GDM1 (cell line): ENCODE data around the gene DDR1.
"Not testable (repeated sequence)": the region's sequence is repeated elsewhere in the genome, so short reads cannot be mapped to it uniquely, and the experiment has no call there.

Experiments used
- DNase-seq: peaks from one replicate; lab custom pipeline; 2025; lab: John Stamatoyannopoulos, UW

DDR1 gene

DNA sequence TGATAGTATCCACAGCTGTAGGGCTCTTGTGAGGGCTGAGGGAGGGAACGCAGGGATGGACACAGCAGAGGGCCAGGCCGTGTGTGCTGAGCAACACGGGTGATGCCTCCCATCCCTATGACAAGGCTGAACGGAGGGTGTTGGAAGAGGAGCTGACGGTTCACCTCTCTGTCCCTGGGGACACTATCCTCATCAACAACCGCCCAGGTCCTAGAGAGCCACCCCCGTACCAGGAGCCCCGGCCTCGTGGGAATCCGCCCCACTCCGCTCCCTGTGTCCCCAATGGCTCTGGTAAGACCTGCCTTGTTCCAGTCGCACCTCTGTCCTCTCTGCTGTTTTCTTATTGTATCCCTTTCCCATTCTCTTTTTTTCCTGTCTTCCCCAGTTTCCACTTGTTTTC is 10.1 kb downstream of the DDR1 start:
- no peak for DNase-seq

DNA sequence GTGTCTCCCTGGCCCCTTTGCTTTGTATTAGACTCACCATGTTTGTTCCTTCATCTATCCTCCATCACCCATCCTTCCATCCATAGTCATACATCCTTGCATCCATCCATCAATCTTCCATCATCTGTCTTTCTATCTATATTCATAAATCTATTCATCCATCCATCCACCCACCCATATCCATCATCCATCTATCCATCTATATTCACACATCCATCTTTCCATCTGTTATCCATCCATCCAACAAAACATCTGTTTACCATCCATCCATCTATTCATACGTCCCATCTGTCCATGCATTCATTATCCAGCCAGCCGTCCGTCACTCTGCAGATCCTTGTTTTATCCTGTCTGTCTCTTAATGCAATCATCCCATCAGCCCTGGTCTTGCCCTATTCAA is 10.6 kb downstream of the DDR1 start:
- no peak for DNase-seq

DNA sequence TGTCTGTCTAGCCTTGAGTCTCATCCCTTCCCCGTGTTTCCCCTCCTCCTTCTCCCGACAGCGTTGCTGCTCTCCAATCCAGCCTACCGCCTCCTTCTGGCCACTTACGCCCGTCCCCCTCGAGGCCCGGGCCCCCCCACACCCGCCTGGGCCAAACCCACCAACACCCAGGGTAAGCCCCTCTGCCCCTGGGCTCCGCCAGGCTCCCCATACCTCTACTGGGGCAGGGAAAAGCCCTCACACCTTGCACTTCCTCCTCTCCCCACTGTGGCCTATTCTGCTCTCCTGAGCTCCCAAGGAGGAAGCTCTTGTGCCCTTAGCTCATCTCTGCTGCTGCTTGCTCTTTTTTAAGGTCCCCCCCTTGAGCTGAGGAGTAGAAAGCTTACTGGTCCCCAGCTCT is 11.0 kb downstream of the DDR1 start:
- DNase-seq: no peak

DNA sequence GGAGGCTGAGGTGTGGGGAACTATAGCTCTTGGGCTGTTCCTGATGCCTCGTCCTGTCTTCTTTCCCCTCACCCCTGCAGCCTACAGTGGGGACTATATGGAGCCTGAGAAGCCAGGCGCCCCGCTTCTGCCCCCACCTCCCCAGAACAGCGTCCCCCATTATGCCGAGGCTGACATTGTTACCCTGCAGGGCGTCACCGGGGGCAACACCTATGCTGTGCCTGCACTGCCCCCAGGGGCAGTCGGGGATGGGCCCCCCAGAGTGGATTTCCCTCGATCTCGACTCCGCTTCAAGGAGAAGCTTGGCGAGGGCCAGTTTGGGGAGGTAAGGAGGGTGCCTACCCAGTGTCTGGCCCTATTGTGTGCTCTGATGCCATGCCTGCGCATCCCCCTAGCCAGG is 12.2 kb downstream of the DDR1 start:
- no peak for DNase-seq

DNA sequence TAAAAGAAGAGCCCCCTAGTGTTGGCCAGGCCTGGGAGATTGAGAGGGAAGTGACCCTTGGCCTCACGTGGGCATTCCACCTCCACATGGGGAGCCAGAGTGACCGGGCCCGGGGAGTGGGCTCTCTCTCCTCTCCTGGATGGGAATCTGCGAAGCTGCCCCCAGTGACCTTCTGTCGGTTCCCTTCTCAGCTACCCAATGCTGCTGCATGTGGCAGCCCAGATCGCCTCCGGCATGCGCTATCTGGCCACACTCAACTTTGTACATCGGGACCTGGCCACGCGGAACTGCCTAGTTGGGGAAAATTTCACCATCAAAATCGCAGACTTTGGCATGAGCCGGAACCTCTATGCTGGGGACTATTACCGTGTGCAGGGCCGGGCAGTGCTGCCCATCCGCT is 13.6 kb downstream of the DDR1 start:
- no peak for DNase-seq

DNA sequence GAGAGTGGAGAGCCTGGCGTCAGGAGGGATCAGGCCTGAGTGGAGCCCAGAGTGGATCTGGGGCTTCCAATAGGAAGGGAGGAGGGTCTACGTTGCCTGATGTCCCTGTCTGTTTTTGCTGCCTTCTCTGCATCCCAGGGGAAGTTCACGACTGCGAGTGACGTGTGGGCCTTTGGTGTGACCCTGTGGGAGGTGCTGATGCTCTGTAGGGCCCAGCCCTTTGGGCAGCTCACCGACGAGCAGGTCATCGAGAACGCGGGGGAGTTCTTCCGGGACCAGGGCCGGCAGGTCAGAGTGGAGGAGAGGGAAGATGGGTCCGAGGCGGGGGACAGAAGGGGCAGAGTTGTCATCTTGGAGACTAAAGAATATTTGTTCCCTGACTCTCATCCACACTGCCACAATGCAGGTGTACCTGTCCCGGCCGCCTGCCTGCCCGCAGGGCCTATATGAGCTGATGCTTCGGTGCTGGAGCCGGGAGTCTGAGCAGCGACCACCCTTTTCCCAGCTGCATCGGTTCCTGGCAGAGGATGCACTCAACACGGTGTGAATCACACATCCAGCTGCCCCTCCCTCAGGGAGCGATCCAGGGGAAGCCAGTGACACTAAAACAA is 14.5 kb downstream of the DDR1 start:
- DNase-seq: no peak

DNA sequence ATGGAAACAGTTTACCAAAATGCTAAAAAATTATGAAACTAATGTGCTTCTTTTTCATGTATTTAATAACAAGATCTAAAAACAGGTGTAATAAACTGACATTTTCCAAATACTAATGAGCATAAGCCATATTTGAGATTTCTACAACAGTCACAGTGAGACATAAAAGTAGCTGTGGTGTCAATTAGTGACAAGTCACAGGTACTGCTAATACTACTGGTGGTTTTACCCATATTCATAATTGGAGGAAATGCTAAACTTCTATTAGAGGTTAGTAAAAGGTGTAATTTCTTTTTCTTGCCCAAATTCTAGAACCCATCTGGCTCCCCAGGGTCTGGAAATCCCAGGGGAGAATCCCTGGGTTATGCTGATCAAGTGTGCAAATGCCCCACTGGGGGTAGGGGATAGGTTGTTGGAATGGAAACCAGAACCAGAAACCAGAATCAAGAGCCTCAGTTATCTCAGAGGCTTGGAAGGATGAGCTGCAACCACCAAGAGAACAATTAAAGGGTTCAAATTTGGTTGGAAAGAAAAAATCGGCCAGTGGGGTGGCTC is 16.6 kb downstream of the DDR1 start:
- no peak for DNase-seq

DNA sequence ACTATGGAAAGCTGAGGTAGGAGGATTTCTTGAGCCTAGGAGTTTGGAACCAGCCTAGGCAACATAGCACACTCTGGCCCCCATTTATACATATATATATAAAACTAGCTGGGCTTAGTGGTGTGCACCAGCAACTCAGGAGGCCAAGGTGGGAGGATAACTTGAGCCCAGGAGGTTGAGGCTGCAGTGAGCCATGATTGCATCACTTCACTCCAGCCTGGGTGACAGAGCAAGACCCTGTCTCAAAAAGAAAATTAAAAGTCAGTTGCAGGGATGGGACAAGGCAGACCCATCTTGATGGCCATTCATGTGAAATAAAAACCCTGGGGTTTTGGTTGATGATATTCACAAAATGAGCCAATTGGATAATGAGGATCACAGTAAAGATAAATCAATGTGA is 17.1 kb downstream of the DDR1 start:
- DNase-seq: no peak

DNA sequence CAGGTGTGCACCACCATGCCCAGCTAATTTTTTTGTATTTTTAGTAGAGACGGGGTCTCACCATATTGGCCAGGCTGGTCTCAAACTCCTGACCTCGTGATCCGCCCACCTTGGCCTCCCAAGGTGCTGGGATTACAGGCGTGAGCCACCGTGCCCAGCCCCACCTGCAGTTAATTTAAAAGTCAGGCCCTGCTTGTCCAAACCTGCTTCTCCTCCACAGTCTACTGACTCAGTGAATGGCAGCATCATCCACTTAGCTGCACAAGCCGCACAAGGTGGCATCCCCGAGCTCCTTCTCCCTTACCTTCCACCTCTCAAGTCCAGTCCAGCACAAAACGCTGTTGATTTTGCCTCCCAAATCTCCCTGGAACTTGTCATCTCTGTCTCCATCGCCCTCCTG is 17.9 kb downstream of the DDR1 start:
- DNase-seq: not testable (repeated sequence)

DNA sequence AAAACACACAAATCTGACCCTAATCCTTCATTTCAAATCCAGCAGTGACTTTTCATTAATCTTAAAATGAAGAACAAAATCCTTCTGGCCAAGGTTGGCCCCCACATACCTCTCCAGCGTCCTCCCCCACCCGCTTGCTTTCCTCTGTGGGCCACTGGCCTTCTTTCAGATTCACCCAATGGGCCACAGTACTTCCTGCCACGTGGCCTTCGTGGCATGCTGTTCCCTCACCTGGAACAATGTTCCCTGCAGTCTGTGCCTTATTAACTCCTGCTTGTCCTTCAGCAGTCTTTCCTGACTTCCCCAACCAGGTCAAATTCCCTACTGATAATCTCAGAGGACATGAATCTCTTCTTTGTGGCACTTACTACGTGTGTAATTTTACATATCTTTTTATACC is 18.4 kb downstream of the DDR1 start:
- no peak for DNase-seq

DNA sequence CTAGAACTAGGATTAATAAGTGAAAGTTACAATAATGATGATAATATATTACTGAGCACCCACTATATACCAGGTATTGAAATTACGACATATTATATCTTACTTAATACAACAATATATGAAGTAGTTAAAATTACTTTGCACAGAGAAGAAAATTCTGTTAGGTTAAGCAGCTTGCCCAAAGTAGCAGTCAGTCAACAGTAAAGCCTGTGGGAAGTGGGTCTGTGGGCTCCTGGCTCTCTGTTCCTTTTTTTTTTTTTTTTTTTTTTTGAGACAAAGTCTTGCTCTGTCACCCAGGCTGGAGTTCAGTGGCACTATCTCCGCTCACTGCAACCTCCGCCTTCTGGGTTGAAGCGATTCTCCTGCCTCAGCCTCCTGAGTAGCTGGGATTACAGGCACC is 18.9 kb downstream of the DDR1 start:
- DNase-seq: no peak

DNA sequence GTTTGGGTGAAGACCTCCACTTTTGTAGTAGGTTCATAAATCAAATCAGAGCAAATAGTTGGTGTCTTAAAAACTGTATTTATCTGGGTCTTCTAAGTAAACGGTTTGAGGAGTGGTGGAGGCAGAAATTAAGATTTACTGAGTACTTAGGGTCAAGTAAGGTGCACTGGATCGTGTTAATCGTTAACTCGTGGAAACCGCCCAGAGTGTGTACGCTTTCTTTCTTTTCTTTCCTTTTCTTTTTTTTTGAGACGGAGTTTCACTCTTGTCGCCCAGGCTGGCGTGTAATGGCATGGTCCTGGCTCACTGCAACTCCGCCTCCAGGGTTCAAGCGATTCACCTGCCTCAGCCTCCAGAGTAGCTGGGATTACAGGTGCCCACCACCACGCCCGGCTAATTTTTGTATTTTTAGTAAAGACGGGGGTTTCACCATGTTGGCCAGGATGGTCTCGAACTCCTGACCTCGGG is 23.0 kb downstream of the DDR1 start:
- not testable (repeated sequence) for DNase-seq

DNA sequence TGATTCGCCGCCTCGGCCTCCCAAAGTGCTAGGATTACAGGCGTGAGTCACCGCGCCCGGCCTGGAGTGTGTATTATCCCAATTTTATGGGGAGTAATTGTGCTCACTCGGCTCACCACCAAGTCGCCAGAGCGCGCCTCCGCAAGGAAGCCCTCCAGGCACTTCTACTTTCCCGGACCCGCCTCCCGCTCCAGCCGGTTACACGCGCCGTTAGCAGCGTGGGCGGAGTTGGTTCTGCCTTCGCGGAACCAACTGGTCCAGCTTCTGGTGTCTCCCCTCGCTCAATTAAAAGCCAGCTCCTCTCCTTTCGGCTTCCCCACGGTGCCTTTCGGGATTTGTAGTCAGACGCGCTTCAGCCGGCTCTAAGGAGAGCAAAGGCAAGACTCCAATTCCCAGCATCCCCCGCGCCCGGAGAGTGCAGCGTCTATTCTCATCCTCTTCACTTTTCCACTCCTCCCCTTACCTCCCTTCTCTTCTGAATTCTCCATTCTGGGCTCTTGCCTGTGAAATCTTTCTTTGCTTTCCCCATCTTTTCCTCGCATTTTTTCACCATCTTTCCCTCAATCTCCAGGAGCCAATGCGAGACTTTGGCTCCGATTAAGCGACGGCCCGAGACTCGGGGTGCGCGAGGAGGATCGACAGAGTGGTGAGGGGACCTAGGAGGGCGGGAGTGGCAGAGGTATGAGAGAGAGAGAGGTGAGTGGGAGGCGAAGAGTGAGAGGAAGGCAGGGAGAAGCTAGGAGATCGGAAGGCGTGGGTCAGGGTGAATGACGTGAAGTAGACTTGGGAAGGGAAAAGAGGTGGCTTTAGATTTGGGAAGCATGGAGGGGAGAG is 23.7 kb downstream of the DDR1 start, which contains the start of gene GTF2H4:
Gene GTF2H4, plus strand, starts transcription at position 450 of the 834 bp plus-strand sequence.
- peak; percentile 95 for DNase-seq

DNA sequence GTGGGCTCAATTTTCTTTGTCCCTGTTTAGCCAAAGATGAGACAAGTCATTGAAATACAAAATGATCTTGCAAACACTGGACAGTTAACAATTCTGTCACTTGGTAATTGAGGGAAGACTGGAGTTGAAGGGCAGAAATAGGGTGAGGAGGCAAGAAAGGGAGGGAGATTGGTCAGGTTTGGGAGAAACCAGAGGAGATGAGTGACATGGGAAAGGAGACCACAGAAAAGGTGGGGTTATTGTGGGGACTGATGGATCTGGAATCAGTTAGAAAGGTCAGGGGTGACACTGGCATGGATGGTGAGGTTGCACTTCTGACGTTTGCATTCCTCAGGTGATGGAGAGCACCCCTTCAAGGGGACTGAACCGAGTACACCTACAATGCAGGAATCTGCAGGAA is 24.4 kb downstream of the DDR1 start:
- DNase-seq: no peak

DNA sequence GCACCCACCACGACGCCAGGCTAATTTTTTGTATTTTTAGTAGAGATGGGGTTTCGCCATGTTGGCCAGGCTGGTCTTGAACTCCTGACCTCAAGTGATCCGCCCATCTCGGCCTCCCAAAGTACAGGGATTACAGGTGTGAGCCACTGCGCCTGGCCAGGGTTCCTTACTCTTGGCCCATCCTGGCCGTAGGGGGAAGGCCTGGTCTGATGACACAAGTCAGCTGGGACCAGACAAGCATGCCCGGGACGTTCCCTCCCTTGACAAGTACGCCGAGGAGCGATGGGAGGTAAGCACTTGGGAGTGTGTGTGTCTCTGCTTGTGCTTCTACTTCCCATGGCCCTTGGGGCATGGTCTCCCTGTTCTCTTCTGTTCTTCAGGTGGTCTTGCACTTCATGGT is 26.2 kb downstream of the DDR1 start:
- not testable (repeated sequence) for DNase-seq

DNA sequence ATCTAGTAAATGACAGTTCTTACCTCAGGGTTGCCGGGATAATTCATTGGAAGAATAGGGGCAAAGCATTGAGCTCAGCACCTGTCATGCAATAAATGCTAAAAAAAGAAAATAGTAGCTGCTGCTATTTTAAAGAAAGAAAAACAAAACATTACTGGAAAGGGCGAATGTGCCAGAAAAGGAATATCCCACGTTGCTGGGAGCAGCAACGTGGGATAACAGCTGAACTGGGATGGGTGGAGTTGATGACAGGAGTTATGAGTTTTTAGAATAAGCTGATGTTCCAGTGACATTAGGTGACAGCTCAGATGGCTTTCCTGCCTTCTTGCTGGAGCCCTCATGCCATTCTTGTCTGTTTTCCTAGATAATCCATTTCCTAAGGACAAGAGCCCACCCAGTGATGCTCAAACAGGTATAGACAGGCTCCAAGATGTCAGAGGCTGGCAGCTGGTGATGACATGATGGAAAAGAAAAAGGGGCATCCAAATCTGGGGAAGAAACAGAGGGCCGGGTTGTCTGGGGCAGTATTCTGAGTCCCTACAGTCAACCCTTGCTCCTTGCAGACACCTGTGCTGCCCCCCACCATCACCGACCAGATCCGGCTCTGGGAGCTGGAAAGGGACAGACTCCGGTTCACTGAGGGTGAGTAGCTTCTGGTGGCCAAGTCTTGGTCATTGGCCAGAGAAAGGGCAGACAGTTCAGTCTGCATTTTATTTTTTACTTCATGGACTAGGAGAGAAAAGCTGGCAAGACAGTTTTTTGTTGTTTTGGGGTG is 28.6 kb downstream of the DDR1 start:
- DNase-seq: no peak

DNA sequence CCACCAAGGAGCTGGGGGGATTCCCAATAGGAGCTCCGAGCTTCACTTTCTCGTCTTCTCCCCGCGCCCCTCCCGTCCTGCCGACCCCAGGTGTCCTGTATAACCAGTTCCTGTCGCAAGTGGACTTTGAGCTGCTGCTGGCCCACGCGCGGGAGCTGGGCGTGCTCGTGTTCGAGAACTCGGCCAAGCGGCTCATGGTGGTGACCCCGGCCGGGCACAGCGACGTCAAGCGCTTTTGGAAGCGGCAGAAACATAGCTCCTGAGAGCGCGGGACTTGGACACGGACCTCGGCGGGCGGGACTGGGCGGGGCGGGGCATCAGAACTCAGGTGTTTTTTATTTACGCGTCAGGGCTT is 29.4 kb downstream of the DDR1 start:
- DNase-seq: no peak

DNA sequence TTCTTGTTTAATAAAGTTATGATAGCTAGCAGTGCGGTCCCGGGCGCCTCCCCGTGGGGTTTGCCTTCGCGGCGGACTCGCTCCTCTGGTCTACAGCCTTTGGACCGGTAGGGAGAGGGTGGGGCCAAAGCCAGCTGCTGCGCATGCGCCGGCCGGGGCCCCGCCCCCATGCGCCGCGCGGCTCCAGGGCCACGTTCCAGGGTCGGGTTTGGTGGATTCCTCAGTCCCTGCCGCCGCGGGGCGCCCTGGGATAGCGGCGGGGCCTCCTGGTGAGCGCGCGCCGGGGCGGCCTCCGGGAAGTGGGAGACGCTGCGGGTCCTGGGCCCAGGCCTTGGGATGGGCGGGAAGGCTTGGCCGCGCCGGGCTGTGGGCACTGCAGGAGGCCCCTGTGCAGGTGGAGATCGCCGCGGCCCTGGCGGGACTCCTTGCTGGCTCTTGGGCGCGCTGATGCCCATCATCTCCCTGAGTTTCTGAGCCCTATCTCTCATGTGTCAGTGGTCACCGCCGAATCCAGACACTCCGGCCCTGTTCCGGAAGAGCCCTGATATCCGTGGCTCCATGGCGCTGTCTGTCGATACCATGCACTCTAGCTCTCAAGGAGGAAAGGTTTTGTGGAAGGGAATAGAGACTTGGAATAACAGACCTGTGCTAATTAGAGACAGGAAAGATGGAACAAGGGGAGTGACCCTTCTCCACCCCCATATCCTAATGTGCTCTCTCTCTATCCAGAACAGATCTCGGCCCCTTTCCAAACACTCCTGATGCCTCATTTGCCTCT is 29.9 kb downstream of the DDR1 start, which contains the start of gene VARS2:
Gene VARS2, plus strand, starts transcription at position 163 of the 778 bp plus-strand sequence. Its CDS starts 599 bp downstream, at position 762.
- peak; percentile 87 for DNase-seq

DNA sequence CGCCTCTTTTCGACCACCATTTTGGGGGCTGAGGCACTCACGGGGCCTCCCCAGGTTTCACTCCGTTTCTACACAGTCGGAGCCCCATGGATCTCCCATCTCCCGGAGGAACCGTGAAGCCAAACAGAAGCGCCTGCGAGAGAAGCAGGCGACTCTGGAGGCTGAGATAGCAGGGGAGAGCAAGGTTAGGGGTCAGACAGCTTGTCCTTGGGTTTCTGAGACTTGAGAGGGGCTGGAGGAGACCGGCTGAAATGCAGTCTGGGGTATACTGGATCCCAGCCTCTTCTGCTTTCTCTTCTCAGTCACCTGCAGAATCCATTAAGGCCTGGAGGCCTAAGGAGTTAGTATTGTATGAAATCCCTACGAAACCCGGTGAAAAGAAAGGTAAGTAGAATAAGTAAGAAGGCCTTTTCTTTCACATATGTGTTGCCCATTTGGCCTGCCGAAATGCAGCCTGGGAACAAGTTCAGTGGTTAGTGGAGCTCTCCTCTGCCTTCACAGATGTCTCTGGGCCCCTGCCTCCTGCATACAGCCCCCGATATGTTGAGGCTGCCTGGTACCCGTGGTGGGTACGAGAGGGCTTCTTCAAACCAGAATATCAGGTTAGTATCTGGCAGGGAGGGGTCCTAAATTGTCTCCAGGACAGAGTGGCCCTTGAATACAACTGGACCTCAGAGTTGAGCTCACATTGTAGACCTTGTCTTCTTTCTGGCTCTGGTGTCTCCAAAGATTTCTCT is 30.7 kb downstream of the DDR1 start:
- no peak for DNase-seq

DNA sequence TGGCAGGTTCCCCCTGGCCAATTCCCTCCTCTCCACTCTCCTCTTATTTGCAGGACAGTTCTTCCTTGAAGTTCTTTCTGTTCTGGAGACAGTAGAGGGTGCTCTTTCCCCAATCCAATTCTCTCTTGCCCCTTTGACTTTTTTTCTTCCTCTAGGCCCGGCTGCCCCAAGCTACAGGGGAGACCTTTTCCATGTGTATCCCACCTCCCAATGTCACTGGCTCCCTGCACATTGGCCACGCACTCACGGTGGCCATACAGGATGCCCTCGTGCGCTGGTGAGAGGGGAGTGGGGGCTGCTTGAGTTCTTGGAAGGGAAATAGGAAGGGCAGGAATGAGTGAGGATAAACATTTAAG is 31.2 kb downstream of the DDR1 start:
- DNase-seq: peak; percentile 33

DNA sequence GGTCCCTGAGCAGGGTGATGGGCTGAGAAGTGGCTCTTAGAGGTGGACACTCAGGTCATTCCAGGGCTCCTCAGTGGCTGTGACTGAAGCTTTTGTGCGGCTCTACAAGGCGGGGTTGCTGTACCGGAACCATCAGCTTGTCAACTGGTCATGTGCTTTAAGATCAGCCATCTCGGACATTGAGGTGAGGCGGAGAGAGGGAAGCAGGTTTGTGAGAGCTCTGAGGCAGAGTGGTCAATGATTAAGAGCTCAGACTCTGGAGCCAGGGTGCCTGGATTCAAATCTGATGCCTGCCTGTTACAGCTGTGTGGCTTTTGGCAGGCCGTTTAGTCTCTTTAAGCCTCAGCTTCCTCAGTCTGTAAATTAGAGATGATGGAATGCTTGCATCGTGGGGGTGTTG is 32.7 kb downstream of the DDR1 start:
- DNase-seq: no peak
